RWPE1 (cell line): ENCODE data around the gene AFF1.

ENCODE experiments used
- CTCF ChIA-PET: fragments of 350-600 bp; sonication (Branson Sonifier 250); formaldehyde crosslinking; extraction: SDS; loops from one replicate; lab custom pipeline; 2021; lab: Yijun Ruan, JAX
- POLR2A ChIA-PET: fragments of 400-600 bp; formaldehyde crosslinking; extraction: SDS; loops from one replicate; lab custom pipeline; 2020; ENCODE audit warnings: antibody characterized with exemption; ENCODE audit not compliant: low non-redundant PET; lab: Yijun Ruan, JAX
- DNase-seq: peaks from one replicate; pipeline ENCODE4 v3.0.0; 2012; ENCODE audit warnings: low spot score
- H3K27ac ChIP-seq: fragments of 450-650 bp; 2 replicates; pipeline ENCODE4 v1.5.1; 2017
- CTCF ChIP-seq: fragments of 450-650 bp; conservative IDR thresholded peaks from 2 replicates; pipeline ENCODE4 v1.5.1; 2017; ENCODE audit warnings: low read depth, mild to moderate bottlenecking

Gene AFF1, protein sequence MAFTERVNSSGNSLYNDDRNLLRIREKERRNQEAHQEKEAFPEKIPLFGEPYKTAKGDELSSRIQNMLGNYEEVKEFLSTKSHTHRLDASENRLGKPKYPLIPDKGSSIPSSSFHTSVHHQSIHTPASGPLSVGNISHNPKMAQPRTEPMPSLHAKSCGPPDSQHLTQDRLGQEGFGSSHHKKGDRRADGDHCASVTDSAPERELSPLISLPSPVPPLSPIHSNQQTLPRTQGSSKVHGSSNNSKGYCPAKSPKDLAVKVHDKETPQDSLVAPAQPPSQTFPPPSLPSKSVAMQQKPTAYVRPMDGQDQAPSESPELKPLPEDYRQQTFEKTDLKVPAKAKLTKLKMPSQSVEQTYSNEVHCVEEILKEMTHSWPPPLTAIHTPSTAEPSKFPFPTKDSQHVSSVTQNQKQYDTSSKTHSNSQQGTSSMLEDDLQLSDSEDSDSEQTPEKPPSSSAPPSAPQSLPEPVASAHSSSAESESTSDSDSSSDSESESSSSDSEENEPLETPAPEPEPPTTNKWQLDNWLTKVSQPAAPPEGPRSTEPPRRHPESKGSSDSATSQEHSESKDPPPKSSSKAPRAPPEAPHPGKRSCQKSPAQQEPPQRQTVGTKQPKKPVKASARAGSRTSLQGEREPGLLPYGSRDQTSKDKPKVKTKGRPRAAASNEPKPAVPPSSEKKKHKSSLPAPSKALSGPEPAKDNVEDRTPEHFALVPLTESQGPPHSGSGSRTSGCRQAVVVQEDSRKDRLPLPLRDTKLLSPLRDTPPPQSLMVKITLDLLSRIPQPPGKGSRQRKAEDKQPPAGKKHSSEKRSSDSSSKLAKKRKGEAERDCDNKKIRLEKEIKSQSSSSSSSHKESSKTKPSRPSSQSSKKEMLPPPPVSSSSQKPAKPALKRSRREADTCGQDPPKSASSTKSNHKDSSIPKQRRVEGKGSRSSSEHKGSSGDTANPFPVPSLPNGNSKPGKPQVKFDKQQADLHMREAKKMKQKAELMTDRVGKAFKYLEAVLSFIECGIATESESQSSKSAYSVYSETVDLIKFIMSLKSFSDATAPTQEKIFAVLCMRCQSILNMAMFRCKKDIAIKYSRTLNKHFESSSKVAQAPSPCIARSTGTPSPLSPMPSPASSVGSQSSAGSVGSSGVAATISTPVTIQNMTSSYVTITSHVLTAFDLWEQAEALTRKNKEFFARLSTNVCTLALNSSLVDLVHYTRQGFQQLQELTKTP

DNA sequence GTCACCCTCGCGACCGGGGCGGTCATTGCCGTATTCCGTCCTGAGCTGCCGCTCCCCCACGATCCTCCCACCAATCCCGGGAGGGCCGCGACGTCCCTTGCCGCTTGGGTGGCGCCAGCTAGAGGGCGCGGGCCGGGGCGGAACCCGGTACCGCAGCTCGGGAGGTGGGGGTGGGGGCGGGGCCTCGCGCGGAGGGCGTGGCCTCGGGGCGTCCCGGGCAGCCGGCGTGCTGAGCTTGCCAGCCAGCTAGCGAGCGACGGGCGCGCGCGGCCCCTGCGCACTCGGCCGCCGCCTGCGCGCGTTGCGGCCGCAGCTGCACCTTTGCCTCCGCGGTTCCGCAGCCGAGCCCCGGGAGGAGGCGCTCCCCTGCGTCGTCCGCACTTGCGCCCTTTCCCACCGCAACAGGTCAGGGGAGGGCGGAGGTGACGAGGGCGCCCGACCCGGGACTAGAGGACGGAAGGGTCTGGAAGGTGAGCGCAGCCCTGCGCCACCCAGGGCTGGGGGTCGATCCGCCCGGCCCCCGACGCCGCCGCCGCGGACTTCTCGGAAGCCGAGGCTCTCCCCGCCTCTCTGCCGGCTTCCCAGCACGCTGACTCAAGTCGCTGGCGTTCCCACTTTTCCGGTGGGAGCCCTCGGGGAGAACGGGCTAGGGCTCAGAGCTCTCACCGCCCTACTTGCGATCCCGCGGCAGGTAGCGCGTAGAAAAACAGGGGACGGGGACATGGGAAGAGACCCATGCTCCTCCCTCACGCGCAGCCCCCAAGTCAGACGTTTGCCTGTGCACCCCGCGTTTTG, at the start of gene AFF1:
AFF1 (plus strand) TSS at position 241 of the 795 bp plus-strand sequence. CDS start 13,523 bp downstream, outside the sequence.
- ChIA-PET CTCF (interaction anchor here (0.6 to 2.5 kb wide), 6 partner anchors 12 to 436 kb away, joined by 3 to 13 read pairs (median 3); no protein-coding TSS in a partner anchor), POLR2A (interaction anchor here (0.5 to 3.1 kb wide), 3 partner anchors 72 to 151 kb away, joined by 4 to 9 read pairs (median 5); no protein-coding TSS in a partner anchor)
- TF ChIP-seq CTCF = peak; percentile 59
- DNase-seq = peak; percentile 90
- H3K27ac ChIP-seq = peak within 1 kb of the TSS; percentile 98

GRCh38 chr4:86890790-86891189, 44.0 kb upstream of the AFF1 start:
- no peak overlapping the region for H3K27ac ChIP-seq
- no peak for TF ChIP-seq CTCF
- ChIA-PET POLR2A (no interaction called here), CTCF (no interaction called here)
- DNase-seq = no peak

- CTCF ChIA-PET = interaction anchor here (0.6 kb wide), 1 partner anchor 325 kb away, joined by 3 read pairs; no protein-coding TSS in a partner anchor
These were observed 42.8 kb upstream of the AFF1 start, which contains the start of gene C4orf36 for GRCh38 chr4:86891762-86892635. TSS of gene C4orf36 (minus strand) at chr4:86892422. CDS start at chr4:86891520, 902 bp downstream.

DNA sequence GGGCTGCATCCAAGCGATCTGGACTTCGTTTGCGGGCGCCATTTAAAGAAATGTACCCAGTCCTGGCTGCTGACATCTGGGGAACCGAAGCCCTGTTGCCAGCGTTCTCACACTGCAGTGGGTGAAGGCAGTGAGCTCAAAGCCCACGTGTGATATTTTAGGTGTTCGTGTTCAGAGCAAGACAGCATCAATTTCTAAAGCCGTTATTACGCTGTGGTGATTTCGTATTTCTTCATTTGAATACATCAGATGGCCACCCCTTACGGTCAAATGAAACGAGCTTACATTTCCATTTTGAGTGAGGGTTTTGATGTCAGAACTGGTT, 42.2 kb upstream of the AFF1 start:
- DNase-seq = no peak
- H3K27ac ChIP-seq = peak overlapping the region; percentile 95
- ChIA-PET CTCF (interaction anchor here (0.6 kb wide), 1 partner anchor 326 kb away, joined by 3 read pairs; no protein-coding TSS in a partner anchor), POLR2A (no interaction called here)
- TF ChIP-seq CTCF = no peak

More at GRCh38 chr4:86891762-86892635, 42.8 kb upstream of the AFF1 start, which contains the start of gene C4orf36:
- peak within 1 kb of the TSS; percentile 95 for H3K27ac ChIP-seq
- DNase-seq = peak; percentile 72
- POLR2A ChIA-PET = interaction anchor here (0.6 kb wide), 1 partner anchor 44 kb away, joined by 3 read pairs; no protein-coding TSS in a partner anchor
- TF ChIP-seq CTCF = 0 out of 2 replicates have a peak, but pooled peaks have one; percentile 11

- H3K27ac ChIP-seq = peak overlapping the region; percentile 95
- no peak for TF ChIP-seq CTCF
- POLR2A ChIA-PET = no interaction called here
- CTCF ChIA-PET = no interaction called here
- DNase-seq = no peak
These were observed 41.7 kb upstream of the AFF1 start for GRCh38 chr4:86893136-86893535.
